Loucy (cell line): ENCODE results near the gene CACNA2D1.

Source experiments
- H2AFZ ChIP-seq: fragments of 200-600 bp; sonication (generic); 2 replicates; pipeline ENCODE4 v1.6.0; 2016; ENCODE audit warnings: antibody characterized with exemption, mild to moderate bottlenecking, low read length, moderate library complexity
- H3F3A ChIP-seq: fragments of 200-600 bp; 2 replicates; pipeline ENCODE4 v1.6.0; 2016; ENCODE audit warnings: antibody characterized with exemption, low read depth, mild to moderate bottlenecking
- H3K27me3 ChIP-seq: fragments of 200-600 bp; sonication (generic); 2 replicates; pipeline ENCODE4 v1.6.1; 2014; ENCODE audit warnings: low read length, mild to moderate bottlenecking; ENCODE audit not compliant: insufficient read depth, poor library complexity, severe bottlenecking
- H3K36me3 ChIP-seq: fragments of 200-600 bp; sonication (generic); 2 replicates; pipeline ENCODE4 v1.6.1; 2016; ENCODE audit warnings: low read length; ENCODE audit not compliant: insufficient read depth
- H3K4me1 ChIP-seq: fragments of 200-600 bp; sonication (generic); 2 replicates; pipeline ENCODE4 v1.5.1; 2014; ENCODE audit warnings: low read length, mild to moderate bottlenecking; ENCODE audit not compliant: insufficient read depth, poor library complexity, severe bottlenecking
- H3K4me2 ChIP-seq: fragments of 200-600 bp; sonication (generic); 2 replicates; pipeline ENCODE4 v1.6.0; 2014; ENCODE audit warnings: antibody characterized with exemption, low read length, low read depth, mild to moderate bottlenecking; ENCODE audit not compliant: poor library complexity, severe bottlenecking
- H3K4me3 ChIP-seq: fragments of 200-600 bp; sonication (generic); 2 replicates; pipeline ENCODE4 v1.5.1; 2014; ENCODE audit warnings: low read length, mild to moderate bottlenecking, mixed read lengths; ENCODE audit not compliant: poor library complexity, severe bottlenecking
- H3K79me2 ChIP-seq: fragments of 200-600 bp; sonication (generic); 2 replicates; pipeline ENCODE4 v1.6.1; 2014; ENCODE audit warnings: low read length; ENCODE audit not compliant: insufficient read depth
- H3K9ac ChIP-seq: fragments of 200-600 bp; sonication (generic); 2 replicates; pipeline ENCODE4 v1.6.0; 2014; ENCODE audit warnings: mild to moderate bottlenecking, low read depth, low read length, moderate library complexity; ENCODE audit not compliant: poor library complexity, severe bottlenecking
- H3K9me2 ChIP-seq: fragments of 200-600 bp; sonication (generic); replicated peaks from 2 replicates; pipeline ENCODE4 v1.6.1; 2016; ENCODE audit warnings: low read depth, low read length, mixed read lengths
- H3K9me3 ChIP-seq: fragments of 200-600 bp; sonication (generic); 2 replicates; pipeline ENCODE4 v1.6.1; 2014; ENCODE audit warnings: mild to moderate bottlenecking, antibody characterized with exemption, low read length, low read depth; ENCODE audit not compliant: insufficient read depth
- H4K20me1 ChIP-seq: fragments of 200-600 bp; sonication (generic); 2 replicates; pipeline ENCODE4 v1.6.0; 2014; ENCODE audit warnings: antibody characterized with exemption, low read length, mild to moderate bottlenecking; ENCODE audit not compliant: insufficient read depth, poor library complexity, severe bottlenecking
- EZH2phosphoT487 ChIP-seq: fragments of 200-600 bp; IDR thresholded peaks from 2 replicates; pipeline ENCODE4 v1.6.1; 2018; ENCODE audit warnings: antibody characterized with exemption, mild to moderate bottlenecking, moderate library complexity, borderline replicate concordance
- TF ChIP-seq, protein P1 (sequence below): fragments of 200-600 bp; sonication (generic); conservative IDR thresholded peaks from 2 replicates; pipeline ENCODE4 v1.5.1; 2014; ENCODE audit warnings: mild to moderate bottlenecking, antibody characterized with exemption, low read length

The CACNA2D1 gene

DNA sequence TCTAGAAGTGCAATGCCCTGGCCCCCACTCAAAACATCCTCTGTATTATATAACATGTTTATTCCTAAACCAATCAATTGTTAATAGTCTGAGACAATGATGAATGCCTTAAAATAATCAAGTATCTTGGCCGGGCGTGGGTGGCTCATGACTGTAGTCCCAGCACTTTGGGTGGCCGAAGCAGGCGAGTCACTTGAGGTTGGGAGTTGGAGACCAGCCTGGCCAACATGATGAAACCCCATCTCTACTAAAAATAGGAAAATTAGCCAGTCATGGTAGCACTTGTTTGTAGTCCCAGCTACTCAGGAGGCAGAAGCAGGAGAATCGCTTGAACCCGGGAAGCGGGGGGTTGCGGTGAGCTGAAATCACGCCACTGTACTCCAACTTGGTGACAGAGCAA is 29.4 kb upstream of the CACNA2D1 start:
- H3K9me3 ChIP-seq, result no peaks in the 10 kb centered on the region
- no peaks in the 10 kb centered on the region; the same call in 1 of the 2 replicates for H3K9me2 ChIP-seq
- no peak overlapping the region for H3K4me3 ChIP-seq
- H4K20me1 ChIP-seq, result no peaks in the 10 kb centered on the region
- H3K9ac ChIP-seq, result no peak overlapping the region
- TF ChIP-seq, protein P1, sequence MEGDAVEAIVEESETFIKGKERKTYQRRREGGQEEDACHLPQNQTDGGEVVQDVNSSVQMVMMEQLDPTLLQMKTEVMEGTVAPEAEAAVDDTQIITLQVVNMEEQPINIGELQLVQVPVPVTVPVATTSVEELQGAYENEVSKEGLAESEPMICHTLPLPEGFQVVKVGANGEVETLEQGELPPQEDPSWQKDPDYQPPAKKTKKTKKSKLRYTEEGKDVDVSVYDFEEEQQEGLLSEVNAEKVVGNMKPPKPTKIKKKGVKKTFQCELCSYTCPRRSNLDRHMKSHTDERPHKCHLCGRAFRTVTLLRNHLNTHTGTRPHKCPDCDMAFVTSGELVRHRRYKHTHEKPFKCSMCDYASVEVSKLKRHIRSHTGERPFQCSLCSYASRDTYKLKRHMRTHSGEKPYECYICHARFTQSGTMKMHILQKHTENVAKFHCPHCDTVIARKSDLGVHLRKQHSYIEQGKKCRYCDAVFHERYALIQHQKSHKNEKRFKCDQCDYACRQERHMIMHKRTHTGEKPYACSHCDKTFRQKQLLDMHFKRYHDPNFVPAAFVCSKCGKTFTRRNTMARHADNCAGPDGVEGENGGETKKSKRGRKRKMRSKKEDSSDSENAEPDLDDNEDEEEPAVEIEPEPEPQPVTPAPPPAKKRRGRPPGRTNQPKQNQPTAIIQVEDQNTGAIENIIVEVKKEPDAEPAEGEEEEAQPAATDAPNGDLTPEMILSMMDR, result no peak
- TF ChIP-seq EZH2phosphoT487, result no peak
- no peaks in the 10 kb centered on the region for H3K36me3 ChIP-seq
- H3F3A ChIP-seq, result no peaks in the 10 kb centered on the region
- no peaks in the 10 kb centered on the region for H3K27me3 ChIP-seq
- H3K4me2 ChIP-seq, result no peak overlapping the region
- H3K4me1 ChIP-seq, result no peaks in the 10 kb centered on the region
- no peak overlapping the region for H2AFZ ChIP-seq
- no peaks in the 10 kb centered on the region for H3K79me2 ChIP-seq

DNA sequence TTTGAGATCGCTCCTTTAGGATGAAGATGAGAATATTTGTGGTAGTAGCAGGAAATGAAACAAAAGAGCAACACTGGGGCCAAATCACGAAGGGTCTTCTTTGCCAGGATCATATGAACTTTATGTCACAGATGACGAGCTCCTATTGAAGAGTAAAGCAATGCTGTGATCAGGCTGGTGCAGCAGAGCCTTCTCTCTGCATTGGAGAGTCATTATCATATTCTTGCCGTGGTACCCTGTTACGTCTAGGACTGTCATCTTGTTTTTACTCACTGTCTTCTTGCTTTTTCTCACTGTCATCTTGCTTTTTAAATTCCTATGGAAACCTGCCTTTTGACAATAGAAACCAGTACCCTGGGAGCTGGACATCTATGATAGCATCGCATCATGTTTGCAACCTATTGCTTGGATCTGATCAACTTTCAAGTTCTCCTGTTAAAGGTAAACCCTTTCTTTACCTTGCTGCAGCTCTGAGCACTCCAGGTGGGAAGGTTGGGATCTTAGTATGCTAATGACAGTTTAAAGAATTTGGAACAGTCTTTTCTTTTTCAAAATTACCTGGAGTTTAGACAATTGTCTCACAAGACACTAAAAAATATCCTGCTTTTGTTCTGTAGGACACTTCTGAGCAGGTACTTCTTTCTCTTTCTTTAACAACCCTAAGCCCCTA is 27.9 kb upstream of the CACNA2D1 start:
- no peaks in the 10 kb centered on the region for H3K9me3 ChIP-seq
- no peak overlapping the region for H3K9ac ChIP-seq
- no peaks in the 10 kb centered on the region for H3K36me3 ChIP-seq
- H3K4me3 ChIP-seq, result no peak overlapping the region
- H3K9me2 ChIP-seq, result no peaks in the 10 kb centered on the region; the same call in 1 of the 2 replicates
- H2AFZ ChIP-seq, result no peak overlapping the region
- no peak for TF ChIP-seq EZH2phosphoT487
- TF ChIP-seq, protein P1, result no peak
- no peak overlapping the region for H3K4me2 ChIP-seq
- no peaks in the 10 kb centered on the region for H3F3A ChIP-seq
- no peaks in the 10 kb centered on the region for H4K20me1 ChIP-seq
- no peaks in the 10 kb centered on the region for H3K27me3 ChIP-seq
- H3K4me1 ChIP-seq, result no peaks in the 10 kb centered on the region
- no peaks in the 10 kb centered on the region for H3K79me2 ChIP-seq

DNA sequence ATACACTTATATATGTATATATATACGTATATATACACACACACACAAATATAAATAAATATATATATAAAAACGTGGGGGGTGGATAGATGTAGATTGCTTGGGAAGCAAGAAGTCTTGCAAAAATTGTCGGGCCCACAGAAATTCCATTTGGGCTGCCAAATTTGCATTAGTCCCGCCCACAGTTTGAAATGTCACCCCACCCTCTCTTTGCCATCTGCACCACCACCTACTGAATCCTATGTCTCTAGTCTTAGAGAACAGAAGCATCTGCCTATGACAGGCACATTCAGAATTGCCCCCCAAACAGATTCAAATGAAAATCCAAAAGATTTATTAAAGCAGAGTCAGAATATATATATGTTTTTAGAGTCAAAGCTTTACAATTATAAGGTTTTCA is 25.6 kb upstream of the CACNA2D1 start:
- H3K4me2 ChIP-seq, result no peak overlapping the region
- H3K9ac ChIP-seq, result no peak overlapping the region
- no peaks in the 10 kb centered on the region for H3K27me3 ChIP-seq
- H3K9me3 ChIP-seq, result no peaks in the 10 kb centered on the region
- H3K36me3 ChIP-seq, result no peaks in the 10 kb centered on the region
- H3K9me2 ChIP-seq, result no peaks in the 10 kb centered on the region
- no peaks in the 10 kb centered on the region for H4K20me1 ChIP-seq
- H3K4me3 ChIP-seq, result no peak overlapping the region
- no peaks in the 10 kb centered on the region for H3K79me2 ChIP-seq
- H3K4me1 ChIP-seq, result no peaks in the 10 kb centered on the region
- TF ChIP-seq EZH2phosphoT487, result no peak
- TF ChIP-seq, protein P1, result no peak
- H3F3A ChIP-seq, result no peaks in the 10 kb centered on the region
- no peak overlapping the region for H2AFZ ChIP-seq
